Kidney glomerular epithelial cell (primary cell): ENCODE data around the gene CD2BP2.
A peak's percentile ranks its signal among the peaks of the same experiment; 100 is the strongest.

ENCODE experiments used
- DNase-seq: peaks from one replicate; lab custom pipeline; 2025; lab: John Stamatoyannopoulos, UW

Gene CD2BP2

DNA sequence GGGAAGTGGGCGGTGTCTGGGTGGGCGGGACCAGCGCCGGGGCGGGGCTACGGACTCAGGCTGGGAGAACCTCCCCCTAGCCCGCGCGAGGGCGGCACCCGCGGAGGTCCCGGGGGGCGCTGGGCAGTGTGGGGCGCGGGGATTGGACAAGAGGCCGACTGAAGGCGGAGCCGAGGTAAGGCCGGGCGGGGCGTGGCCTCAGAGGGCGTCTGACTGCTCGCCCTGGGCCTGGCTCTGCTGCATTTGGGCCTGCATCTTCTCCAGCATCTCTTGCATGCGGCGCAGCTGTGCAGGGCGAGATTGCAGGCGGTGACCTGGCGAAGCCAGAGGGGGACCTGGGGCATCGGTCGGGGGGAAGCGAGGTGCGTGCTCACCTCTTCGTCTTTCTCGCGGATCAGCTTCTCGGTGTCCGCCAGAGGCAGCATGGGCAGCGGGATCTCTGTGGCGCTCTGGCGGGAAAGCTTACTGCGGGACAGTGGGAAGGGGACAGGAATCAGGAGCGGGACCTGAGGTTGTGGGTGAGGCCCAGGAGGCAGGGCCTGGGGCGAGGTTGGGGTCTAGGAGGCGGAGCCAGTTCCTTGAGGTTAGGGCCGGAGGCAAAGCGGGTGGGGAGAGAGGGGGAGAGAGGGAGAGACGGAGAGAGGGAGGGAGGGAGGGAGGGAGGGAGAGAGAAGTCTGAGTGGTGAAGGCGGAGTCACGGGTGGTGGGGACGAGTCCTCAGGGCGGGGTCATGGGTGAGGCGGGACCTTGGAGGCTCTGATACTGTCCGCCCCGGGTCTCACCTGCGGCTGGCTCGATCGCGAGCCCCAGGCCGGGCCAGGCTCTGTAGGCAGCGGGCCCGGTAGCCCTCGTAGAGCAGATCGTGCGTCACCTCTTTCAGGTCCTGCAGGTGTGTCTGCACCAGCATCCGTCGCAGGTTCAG, 23.4 kb upstream of the CD2BP2 start:
- DNase-seq, result peak; percentile 90

DNA sequence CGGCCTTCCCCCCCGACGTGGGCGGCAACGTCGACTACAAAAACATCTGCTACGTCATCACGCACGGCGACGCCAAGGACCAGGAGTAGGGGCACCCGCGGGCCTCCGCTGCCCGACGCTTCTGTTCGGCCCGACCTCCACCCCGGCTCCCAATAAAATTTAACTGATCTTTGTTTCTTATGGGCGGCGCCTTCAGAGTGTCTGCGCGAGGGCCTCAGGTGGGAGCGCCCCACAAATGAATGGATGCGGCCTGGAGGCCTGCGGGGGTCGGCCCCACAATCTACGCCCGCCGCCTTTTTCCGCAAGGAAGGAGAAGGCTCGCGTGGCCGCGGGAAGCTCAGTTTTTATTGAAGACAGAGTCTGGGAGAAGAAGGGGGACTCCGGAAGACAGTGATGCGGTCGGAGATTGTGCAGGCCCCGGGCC, 22.7 kb upstream of the CD2BP2 start:
- peak; percentile 74 for DNase-seq

DNA sequence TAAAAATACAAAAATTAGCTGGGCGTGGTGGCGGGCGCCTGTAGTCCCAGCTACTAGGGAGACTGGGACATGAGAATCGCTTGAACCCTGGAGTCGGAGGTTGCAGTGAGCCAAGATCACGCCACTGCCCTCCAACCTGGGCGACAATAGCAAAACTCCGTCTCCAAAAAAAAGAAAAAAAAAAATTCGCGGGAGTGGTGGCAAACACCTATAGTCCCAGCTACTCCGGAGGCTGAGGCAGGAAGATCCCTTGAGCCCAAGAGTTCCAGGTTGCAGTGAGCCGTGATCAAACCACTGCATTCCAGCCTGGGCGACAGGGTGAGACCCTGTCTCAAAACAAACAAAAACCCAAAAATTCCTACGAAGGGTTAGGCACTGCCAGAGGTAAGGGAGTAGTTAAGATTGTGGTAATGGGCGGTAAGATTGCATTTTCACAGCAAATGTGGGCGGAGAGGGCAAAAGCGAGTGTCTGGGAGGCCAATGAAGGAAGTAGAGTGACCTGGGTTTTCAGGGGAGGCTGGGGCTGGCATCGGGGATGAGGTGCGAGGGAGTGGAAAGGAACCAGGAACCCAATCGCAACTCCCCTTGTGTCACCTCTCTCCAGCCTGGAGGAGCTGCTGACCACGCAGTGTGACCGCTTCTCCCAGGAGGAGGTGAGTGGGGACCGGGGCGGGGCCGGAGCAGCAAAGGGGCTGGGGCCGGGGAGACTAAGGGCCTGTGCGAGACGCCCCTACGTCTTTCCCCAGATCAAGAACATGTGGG, 22.1 kb upstream of the CD2BP2 start:
- DNase-seq, result no peak

DNA sequence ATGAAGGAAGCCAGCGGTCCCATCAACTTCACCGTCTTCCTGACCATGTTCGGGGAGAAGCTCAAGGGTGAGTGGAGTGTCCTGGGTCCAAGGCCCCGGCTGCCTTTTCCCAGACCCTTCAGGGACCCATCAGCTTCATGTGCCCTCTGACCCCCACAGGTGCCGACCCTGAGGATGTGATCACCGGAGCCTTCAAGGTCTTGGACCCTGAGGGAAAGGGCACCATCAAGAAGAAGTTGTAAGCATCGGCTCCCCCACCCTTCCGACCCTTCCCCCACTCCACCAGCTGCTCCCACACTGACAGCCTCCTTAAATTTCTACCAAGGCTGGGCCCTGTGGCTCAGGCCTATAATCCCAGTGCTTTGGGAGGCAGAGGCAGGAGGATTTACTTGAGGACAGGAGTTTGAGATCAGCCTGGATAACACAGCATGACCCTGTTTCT, 21.4 kb upstream of the CD2BP2 start:
- DNase-seq, result no peak

DNA sequence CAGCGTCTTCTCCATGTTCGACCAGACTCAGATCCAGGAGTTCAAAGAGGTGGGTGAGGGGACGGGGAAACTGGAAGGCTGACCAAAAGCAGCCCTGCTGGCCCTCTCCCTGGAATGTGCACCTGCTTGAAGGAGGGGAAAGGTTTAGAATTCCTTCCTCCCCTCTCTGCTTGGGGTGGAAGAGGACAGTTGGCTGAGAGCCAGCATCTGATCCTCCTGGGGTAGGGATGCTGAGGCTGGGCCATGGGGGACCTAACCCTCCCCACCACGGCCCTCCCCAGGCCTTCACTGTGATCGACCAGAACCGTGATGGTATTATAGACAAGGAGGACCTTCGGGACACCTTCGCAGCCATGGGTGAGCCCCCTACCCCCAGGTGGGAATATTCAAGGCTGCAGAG, 20.8 kb upstream of the CD2BP2 start:
- DNase-seq, result no peak

DNA sequence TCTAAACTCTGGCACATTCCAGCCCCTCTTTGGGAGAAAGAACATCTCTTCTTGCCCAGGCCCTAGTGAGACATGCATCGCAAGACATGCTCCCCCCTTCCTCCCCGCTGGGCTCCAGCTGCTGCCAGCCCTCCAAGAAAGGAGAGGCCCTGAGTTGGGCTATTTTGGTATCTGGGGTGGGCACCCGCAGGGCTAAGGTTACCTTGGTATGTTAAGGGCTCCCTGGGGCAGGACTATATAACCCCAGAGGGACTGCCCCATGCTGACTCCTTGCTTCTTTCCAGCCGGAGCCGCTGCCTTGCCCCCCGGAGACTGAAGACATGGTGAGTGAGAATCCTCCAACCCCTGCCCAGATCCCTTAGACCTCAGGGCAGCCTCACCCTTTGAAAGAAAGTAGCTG, 19.4 kb upstream of the CD2BP2 start, which contains the start of gene MYL11:
MYL11 (plus strand) TSS at position 265 of the 400 bp plus-strand sequence; CDS start at position 321, 56 bp downstream.
- no peak for DNase-seq

DNA sequence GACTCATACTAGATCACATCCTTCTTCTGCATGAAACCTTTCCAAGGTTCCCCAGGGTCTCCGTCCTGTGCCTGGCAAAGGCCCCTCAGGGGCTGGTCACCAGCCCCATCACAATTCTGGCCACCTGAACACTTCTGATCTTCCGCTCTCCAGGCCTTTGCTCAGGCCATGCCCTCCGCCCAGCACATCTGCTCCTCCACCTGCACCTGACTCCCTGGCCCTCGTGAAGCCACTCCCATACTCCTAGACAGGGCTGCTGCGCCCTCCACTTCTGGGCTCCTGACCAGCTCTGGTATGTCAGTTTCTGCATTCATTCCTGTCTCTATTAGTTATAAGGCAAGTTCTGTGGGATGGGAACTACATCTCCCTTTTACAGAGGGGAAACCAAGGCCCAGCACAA, 17.6 kb upstream of the CD2BP2 start:
- DNase-seq, result no peak

DNA sequence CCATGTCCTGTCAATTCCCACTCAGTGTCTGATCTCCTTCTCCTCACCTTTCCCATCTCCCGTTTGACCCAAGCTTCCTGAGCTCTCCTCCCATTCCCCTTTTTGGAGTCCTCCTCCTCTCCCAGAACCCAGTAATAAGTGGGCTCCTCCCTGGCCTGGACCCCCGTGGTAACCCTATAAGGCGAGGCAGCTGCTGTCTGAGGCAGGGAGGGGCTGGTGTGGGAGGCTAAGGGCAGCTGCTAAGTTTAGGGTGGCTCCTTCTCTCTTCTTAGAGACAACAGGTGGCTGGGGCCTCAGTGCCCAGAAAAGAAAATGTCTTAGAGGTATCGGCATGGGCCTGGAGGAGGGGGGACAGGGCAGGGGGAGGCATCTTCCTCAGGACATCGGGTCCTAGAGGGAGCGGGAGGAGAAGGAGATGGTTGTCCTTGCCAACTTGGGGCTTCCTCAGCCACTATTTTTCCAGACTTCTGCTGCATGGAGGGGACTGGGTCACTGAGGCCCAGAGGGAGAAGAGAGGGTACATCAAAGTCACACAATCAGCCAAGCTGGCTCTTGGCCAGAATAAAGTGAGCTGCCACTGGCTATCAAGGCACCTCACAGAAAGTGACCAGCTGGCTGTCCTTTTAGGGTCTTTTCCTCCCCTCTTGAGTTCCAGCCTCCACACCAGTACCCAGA, 17.1 kb upstream of the CD2BP2 start:
- no peak for DNase-seq

DNA sequence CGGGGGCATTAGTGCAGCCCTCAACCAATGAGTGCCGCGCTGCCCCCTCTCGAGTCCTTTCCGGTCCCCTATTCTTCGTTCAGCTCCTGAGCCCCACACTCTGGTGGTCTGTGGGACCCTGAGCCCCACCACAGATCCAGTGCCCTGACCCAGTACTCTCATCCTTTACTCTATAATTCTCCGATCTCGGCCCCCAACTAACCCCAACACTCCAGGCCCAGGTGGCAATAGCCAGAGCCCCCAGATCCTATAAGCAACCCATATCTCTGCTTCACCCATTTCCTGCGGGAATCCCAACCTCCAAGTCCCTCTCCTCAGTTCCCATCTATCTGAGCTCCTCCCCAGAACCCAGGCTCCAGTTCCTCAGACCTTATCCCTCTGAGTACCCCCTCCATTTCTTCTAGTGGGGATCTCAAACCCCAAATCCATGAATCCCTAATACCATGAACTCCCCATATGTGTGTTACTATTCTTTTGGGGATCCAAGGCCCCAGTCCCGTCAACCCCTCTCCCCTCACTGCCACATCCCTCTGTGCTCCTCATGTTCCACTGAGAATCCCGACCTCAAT, 16.2 kb upstream of the CD2BP2 start:
- no peak for DNase-seq

DNA sequence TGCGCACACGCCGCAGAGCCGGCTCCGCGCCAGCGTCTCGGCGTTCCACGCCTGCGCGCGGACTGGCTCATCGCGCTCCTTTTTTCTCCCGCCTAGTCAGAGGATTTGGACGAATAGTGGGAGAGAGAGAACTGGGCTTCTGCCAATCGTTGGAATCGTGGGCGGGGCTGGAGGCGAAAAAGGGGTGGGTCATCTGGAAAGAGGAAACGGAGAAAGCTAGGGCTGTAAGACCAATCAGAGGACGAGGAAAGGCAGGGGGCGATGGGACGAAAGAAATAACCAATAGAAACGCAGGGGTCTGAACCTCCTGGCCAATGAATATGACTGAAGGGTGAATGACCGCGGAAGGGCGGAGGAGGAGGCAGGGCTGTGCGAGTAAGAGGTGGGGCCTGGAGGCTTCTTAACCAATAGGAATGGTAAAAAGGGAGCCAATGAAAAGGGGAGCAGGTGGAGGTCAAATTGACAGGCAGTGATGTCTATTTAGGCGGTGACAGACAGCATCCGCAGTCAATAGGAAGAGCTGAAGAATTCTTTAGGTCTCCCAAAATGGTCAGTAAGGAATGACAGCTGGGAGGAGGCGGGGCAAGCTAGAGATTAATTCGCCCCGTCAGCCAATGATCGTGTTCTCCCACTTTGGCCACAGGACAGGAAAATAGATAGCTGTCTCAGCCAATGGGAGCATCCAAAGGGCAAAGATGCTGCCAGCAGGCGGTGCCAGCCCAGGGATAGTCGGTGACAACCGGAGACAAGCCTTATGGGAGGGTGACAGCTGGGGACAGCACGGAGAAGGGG, 15.5 kb upstream of the CD2BP2 start, which contains the start of gene TBC1D10B:
TBC1D10B (minus strand) TSS at position 39 of the 792 bp plus-strand sequence. CDS start 311 bp downstream, outside the sequence.
- DNase-seq, result peak; percentile 100

DNA sequence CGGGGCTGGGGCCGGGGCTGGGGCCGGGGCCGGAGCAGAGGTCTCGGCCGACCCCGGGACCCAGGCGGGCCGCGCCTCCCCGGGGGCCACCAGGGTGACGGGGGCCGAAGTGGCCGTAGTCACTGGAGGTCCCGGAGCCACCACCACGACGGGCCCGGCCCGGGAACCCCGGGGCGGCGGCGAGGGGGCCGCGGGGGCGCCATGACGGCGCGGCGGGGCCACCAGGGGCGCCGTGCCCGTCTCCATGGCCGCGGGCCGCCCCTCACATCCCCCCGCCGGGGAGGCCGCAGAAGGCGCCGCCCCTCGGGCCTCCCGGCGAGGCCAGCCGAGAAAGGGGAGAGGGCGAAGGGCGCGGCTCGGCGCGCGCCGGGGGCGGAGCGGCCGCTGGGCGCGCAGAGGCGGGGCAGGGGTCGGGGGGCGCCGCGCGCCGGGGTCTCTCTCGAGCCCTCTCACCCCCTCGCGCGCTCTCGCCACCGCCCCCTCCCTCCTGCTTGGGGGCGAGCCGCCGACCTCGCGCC, 14.9 kb upstream of the CD2BP2 start:
- DNase-seq, result no peak

DNA sequence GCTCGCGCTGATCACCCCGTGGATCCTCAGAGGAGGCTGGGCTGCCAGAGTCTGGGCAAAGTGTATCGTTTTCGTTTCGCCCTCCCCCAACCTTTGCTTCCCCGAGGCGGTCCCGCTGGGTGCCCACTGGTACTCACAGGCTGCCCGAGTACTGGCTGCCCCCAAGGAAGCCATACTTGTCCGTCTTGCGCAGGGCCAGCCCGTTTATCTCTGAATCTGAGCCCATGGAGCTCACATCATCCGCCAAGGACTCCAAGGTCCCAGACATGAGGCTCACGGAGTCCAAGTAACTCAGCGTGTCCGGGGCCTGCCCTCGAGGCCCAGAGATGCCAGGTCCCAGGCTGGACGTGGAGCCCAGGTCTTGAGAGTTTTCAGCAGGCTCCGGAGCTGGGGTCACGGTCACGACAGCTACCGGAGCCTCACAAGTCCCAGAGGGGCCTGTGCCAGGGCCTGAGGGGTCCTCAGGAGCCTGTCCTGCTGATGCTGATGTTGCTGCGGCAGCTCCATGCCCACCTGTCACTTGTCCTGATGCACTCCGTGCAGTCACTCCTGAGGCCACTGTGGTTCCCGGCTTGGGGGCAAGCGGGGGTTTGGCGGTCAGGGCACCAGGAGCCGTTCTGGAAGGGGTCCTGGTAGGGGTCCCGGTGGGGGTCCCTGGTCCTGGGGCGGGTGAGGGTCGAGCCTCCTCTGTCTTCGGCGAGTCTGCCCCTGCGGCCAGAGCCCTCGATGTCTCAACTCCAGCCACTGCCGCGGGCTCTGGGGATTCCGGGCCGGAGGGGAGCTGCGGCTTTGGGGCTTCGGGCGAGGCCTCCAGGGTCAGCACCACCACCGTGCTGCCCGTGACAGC, 14.2 kb upstream of the CD2BP2 start:
- no peak for DNase-seq

DNA sequence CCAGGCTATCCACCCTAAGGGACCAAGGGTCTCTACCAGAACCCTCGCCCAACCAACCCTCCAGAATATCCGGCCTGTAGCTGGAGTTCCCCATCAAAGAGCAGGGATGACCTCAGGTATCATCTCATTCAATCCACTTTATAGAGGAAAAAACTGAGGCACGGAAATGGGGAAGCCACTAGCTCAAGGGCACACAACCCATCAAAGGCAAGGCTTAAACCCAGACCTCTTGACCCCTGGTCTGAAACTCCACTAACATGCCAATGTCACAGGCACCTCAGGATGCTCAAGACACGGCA, 13.6 kb upstream of the CD2BP2 start:
- DNase-seq, result no peak

DNA sequence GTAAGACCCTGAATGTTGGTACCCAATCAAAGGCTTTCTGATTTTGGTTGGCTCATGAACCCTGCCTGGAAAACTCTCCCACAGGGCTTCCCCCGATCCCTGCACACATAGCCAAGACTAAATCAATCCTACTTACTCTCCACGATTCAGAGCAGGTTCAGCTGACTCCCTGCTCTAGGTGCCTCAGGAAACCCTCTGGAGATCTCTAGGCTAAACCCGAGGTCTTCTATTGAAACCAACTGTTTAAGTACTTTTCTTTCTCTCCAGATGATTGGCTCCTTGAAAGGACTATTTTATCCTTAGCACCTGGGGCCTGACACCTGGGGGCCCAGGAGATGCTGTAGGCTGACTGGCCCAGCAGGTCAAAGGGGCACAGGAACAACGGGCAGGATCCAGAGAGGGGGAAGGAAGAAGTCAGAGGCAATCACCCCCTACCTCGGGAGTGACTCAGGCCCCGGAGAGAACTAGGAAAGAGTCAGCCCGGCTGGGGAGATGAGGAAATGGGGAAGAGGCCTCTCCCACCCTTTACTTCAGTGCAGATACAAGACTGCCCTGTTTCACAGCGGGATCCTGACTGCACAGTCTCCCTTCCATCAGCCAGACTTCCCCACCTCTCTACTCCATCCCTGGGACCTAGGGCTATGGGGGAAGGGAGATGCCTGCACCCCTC, 13.1 kb upstream of the CD2BP2 start:
- peak; percentile 19 for DNase-seq

DNA sequence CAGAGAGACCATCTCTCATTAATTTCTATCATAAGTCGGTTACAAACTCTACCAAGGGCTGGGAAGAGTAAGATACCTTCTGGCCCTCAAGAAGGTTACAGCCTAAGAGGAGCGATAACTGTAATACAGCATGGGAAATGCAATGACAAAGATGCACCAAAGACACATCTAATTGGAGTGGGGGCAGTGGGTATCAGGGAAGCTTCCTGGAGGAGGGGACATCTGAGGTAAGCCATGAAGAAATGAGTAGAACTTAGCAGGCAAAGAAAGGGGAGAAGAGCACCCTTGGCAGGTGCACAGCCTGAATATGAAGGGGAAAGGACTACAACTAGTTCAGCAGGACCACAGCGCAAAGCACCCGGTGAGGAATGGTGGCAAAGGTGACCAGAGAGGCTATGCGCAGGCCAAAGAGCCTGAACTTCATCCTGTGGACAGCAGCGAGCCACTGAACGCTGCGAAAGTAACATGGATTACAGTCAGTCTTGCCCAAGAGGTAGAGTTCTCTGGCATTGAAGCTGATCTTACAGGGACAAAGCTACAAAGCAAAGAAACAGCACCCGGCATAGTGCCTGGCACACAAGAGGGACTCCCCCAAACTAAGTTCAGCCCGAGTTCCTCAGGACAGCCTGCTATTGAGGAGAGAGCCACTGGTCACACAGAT, 12.4 kb upstream of the CD2BP2 start:
- no peak for DNase-seq

DNA sequence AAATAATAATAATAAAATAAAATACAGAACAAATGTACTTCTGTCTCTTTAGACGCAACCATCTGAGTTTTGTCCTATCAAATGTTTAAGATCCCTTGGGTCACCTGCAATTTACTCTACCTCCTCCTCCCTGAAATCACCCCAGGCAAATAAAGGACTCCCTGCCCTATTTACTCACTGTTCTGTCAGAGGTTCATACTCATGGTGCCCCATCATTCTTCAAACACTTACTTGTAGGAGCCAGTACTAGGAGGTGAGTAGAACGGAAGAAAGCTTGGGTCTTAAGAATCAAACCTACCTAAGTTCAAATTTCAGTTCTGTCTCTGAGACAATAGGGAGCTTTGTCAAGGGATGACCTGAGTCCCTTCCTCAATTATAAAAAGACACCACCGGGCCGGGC, 11.4 kb upstream of the CD2BP2 start:
- DNase-seq, result no peak

DNA sequence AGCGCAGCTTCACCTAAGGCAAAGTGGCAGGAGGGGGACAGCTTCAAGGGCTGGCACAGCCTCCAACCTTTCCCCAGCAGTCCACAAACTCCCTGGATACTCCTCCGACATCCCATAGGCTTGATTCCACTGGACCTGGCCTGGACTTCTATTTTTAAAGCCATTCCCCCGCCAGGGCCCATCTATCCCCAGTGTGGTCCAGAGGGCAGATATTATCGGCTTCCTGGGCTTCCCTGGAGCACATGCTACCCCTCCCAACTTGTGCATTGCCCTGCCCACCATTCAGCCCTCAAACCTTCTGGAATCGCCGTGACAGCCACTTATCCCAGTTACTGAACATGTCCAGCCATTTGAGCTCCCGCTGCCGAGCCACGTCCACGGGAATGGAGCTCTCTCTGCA, 10.1 kb upstream of the CD2BP2 start:
- DNase-seq, result no peak

DNA sequence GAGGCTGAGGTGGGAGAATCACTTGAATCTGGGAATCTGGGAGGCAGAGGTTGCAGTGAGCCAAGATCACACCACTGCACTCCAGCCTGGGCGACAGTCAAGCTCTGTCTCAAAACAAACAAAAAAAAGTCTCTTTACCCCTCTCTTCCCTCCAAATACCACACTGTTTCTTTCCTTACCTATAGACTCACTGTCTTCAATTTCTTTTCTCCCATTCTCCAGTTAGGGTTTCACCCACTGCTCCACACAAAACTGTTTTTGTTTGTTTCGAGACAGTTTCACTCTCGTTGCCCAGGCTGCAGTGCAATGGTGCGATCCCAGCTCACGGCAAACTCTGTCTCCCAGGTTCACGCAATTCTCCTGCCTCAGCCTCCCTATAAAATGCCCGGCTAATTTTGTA, 6.1 kb upstream of the CD2BP2 start:
- DNase-seq, result no peak

DNA sequence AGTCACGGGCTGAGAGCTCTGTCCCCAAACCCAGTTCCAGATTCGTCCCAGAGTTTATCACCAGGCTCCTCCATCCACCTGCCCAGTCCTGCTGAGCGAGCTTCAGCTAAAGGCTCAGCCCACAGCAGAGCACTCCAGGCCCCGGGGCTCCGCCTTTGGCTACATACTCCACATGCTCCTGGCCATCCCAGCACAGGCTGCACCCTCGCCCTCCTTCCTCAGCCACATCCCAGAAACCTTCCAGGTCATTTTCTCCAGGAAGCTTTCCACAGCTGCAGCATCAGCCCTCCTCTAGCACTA, 4.7 kb upstream of the CD2BP2 start:
- no peak for DNase-seq
